HCT116 (cell line): ENCODE data around the gene TMF1. TPM values are rescaled to one million over a fixed set of nuclear protein-coding genes. Genes with fewer than 3 reads are reported as not detected.

Experiments
- ATAC-seq: fragments of 200-7000 bp; cut with Tn5 transposase; 2 replicates; pipeline ENCODE4 v1.9.1; 2020; ENCODE audit warnings: mild to moderate bottlenecking, moderate library complexity
- BruUV-seq: library from RNA; stranded (reverse); fragments of 400-500 nt; replicated peaks from 2 replicates; lab custom pipeline; 2021; lab: Mats Ljungman, UMichigan
- CTCF ChIA-PET: fragments of 300-600 bp; sonication (Branson Sonifier 250); formaldehyde crosslinking; loops from one replicate; lab custom pipeline; 2021; ENCODE audit warnings: antibody characterized with exemption; lab: Charles Lee
- POLR2A ChIA-PET: fragments of 300-600, 350-600 bp; sonication (Branson Sonifier 250); formaldehyde crosslinking; loops from one replicate; lab custom pipeline; 2021; ENCODE audit warnings: antibody characterized with exemption; lab: Charles Lee
- RAD21 ChIA-PET, 2 experiments: fragments of 300-600 bp; sonication (Branson Sonifier 250); formaldehyde crosslinking; loops; one replicate each; lab custom pipeline; 2023; ENCODE audit warnings: low total read pairs in 2 of 2; ENCODE audit not compliant: uncharacterized antibody in 2 of 2, unreplicated experiment in 2 of 2, low non-redundant PET in 1 of 2; lab: Charles Lee
- DNase-seq: peaks from one replicate; pipeline ENCODE4 v3.0.0-alpha.2; 2010; ENCODE audit warnings: low read depth, low spot score
- H2AFZ ChIP-seq: fragments of 200-600 bp; shearing (Covaris generic), sonication (generic); 2 replicates; pipeline ENCODE4 v1.6.1; 2017; ENCODE audit warnings: low read depth, mixed run types, mixed read lengths, antibody characterized with exemption, low read length; ENCODE audit not compliant: poor library complexity, severe bottlenecking
- H3K27ac ChIP-seq: 2 replicates; pipeline ENCODE4 v1.5.1; 2012; ENCODE audit warnings: low read depth, low read length
- H3K27me3 ChIP-seq: fragments of 200-600 bp; sonication (generic); 2 replicates; pipeline ENCODE4 v1.6.1; 2016; ENCODE audit warnings: mixed run types, low read length, mixed read lengths; ENCODE audit not compliant: insufficient read depth
- H3K36me3 ChIP-seq, 2 experiments: fragments of 200-500 bp in 1 of 2; fragments of 200-600 bp in 1 of 2; sonication (Bioruptor generic) in 1 of 2; sonication (generic) in 1 of 2; 2 replicates each; pipeline versions ENCODE4 v1.5.1 to v1.6.1; 2014 to 2016; ENCODE audit warnings: low read length in 2 of 2, inconsistent platforms in 1 of 2, mixed read lengths in 1 of 2, mixed run types in 1 of 2; ENCODE audit not compliant: insufficient read depth in 2 of 2, control insufficient read depth in 1 of 2
- H3K4me1 ChIP-seq, 2 experiments: fragments of 200-600 bp in 1 of 2; sonication (generic) in 1 of 2; 2 replicates each; pipeline versions ENCODE4 v1.5.1 to v1.6.1; 2012 to 2017; ENCODE audit warnings: low read length in 2 of 2, inconsistent platforms in 1 of 2, mild to moderate bottlenecking in 1 of 2, mixed read lengths in 1 of 2, mixed run types in 1 of 2, moderate library complexity in 1 of 2; ENCODE audit not compliant: insufficient read depth in 2 of 2, control insufficient read depth in 1 of 2
- H3K4me2 ChIP-seq: fragments of 200-600 bp; sonication (generic); 2 replicates; pipeline ENCODE4 v1.6.1; 2017; ENCODE audit warnings: mixed run types, low read length, mixed read lengths
- H3K4me3 ChIP-seq, 2 experiments: fragments of 200-600 bp in 1 of 2; sonication (generic) in 1 of 2; replicated peaks in 1 of 2; 2 replicates each; pipeline ENCODE4 v1.5.1; 2011 to 2016; ENCODE audit warnings: low read length in 2 of 2, control low read depth in 1 of 2, low read depth in 1 of 2, mild to moderate bottlenecking in 1 of 2, mixed read lengths in 1 of 2, mixed run types in 1 of 2
- H3K79me2 ChIP-seq: fragments of 200-600 bp; sonication (generic); 2 replicates; pipeline ENCODE4 v1.6.1; 2017; ENCODE audit warnings: mild to moderate bottlenecking, mixed run types, low read length, moderate library complexity, mixed read lengths; ENCODE audit not compliant: insufficient read depth
- H3K9ac ChIP-seq: fragments of 200-600 bp; sonication (generic); 2 replicates; pipeline ENCODE4 v1.6.1; 2016; ENCODE audit warnings: low read length, mixed read lengths
- H3K9me2 ChIP-seq: fragments of 200-600 bp; sonication (generic), shearing (Covaris generic); 2 replicates; pipeline ENCODE4 v1.6.1; 2017; ENCODE audit warnings: mixed run types, mild to moderate bottlenecking, moderate library complexity; ENCODE audit not compliant: insufficient read depth
- H3K9me3 ChIP-seq, 2 experiments: fragments of 200-500 bp in 1 of 2; fragments of 200-600 bp in 1 of 2; sonication (Bioruptor generic) in 1 of 2; sonication (generic) in 1 of 2; 2 replicates each; pipeline ENCODE4 v1.6.1; 2014 to 2017; ENCODE audit warnings: low read length in 2 of 2, mixed read lengths in 2 of 2, inconsistent platforms in 1 of 2, low read depth in 1 of 2, mild to moderate bottlenecking in 1 of 2, mixed run types in 1 of 2, moderate library complexity in 1 of 2; ENCODE audit not compliant: control insufficient read depth in 1 of 2, insufficient read depth in 1 of 2
- H4K20me1 ChIP-seq: fragments of 200-600 bp; sonication (generic), shearing (Covaris generic); 2 replicates; pipeline ENCODE4 v1.6.1; 2017; ENCODE audit warnings: mixed run types, mild to moderate bottlenecking, moderate library complexity; ENCODE audit not compliant: insufficient read depth
- CEBPB ChIP-seq: IDR thresholded peaks from 2 replicates; pipeline ENCODE4 v1.6.1; 2012; ENCODE audit warnings: low read depth
- EGR1 ChIP-seq: IDR thresholded peaks from 2 replicates; pipeline ENCODE4 v1.6.1; 2012; ENCODE audit warnings: low read depth
- ELF1 ChIP-seq: IDR thresholded peaks from 2 replicates; pipeline ENCODE4 v1.6.1; 2012; ENCODE audit warnings: low read depth, borderline replicate concordance
- EZH2 ChIP-seq: fragments of 200-600 bp; sonication (generic); IDR thresholded peaks from 2 replicates; pipeline ENCODE4 v1.6.1; 2017; ENCODE audit warnings: antibody characterized with exemption, mixed run types
- EZH2phosphoT487 ChIP-seq: fragments of 200-600 bp; IDR thresholded peaks from 2 replicates; pipeline ENCODE4 v1.6.1; 2018; ENCODE audit warnings: antibody characterized with exemption, borderline replicate concordance
- POLR2AphosphoS5 ChIP-seq: IDR thresholded peaks from 2 replicates; pipeline ENCODE4 v1.6.1; 2011; ENCODE audit warnings: mild to moderate bottlenecking, low read depth, low read length, moderate library complexity
- SP1 ChIP-seq: IDR thresholded peaks from 2 replicates; pipeline ENCODE4 v1.6.1; 2012; ENCODE audit warnings: low read depth
- TCF7L2 ChIP-seq: IDR thresholded peaks from 2 replicates; pipeline ENCODE4 v1.7.0; 2011; ENCODE audit warnings: borderline replicate concordance, inconsistent platforms; ENCODE audit not compliant: insufficient read depth, insufficient read length; ENCODE audit errors: extremely low read depth
- YY1 ChIP-seq: IDR thresholded peaks from 2 replicates; pipeline ENCODE4 v1.6.1; 2011; ENCODE audit warnings: low read length, low read depth, moderate library complexity, mild to moderate bottlenecking; ENCODE audit not compliant: insufficient replicate concordance; ENCODE audit errors: extremely low read depth
- ZFX ChIP-seq: fragments of 450-650 bp; IDR thresholded peaks from 2 replicates; pipeline ENCODE4 v1.6.1; 2017
- ZNF274 ChIP-seq: fragments of 200-500 bp; sonication (Bioruptor generic); IDR thresholded peaks from 2 replicates; pipeline ENCODE4 v1.6.1; 2014; ENCODE audit warnings: mild to moderate bottlenecking, low read depth, low read length, inconsistent platforms
- intact Hi-C: fragments of 100-400 bp; cut with micrococcal nuclease; formaldehyde crosslinking; loops from 2 replicates; pipeline ENCODE4 v1.10.0; 2022
- total RNA-seq: library from RNA; stranded (reverse); gene quantifications from one replicate; pipeline ENCODE4 v1.2.1, GENCODE V29; 2021; ENCODE audit not compliant: unreplicated experiment
- TF ChIP-seq, protein P1 (sequence below): IDR thresholded peaks from 2 replicates; pipeline ENCODE4 v1.6.1; 2012
- TF ChIP-seq, protein P2 (sequence below): IDR thresholded peaks from 2 replicates; pipeline ENCODE4 v1.6.1; 2012; ENCODE audit warnings: low read depth
- TF ChIP-seq, protein P3 (sequence below), 3 experiments: fragments of 200-600 bp in 1 of 3; sonication (generic) in 1 of 3; IDR thresholded peaks in 2 of 3; conservative IDR thresholded peaks in 1 of 3; 2 replicates each; pipeline ENCODE4 v1.5.1; 2012 to 2017; ENCODE audit warnings: low read depth in 2 of 3, low read length in 2 of 3, antibody characterized with exemption in 1 of 3, borderline replicate concordance in 1 of 3, control low read depth in 1 of 3, mild to moderate bottlenecking in 1 of 3, mixed read lengths in 1 of 3, mixed run types in 1 of 3, moderate library complexity in 1 of 3; ENCODE audit not compliant: insufficient read depth in 1 of 3

The TMF1 gene
- total RNA-seq, 1 experiment from 2014 or later: 27.3 TPM

DNA sequence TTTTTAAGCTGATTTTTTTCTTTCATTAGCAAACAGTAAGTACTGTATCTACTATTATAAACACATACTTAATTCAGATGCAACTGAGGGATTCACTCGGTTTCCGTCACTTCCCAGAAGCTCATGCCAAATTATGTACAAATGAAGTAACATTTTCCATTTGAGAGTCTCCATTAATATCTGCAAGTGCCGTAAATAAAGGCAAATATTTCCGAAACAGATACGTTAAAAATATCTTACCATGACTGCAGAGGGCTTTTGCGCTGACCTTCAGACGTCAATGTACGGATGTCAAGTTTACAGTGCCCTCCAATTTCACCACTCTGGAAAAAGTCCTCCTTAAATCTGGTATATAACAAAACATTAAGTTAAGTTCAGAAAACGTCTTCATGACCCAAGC lies 48.0 kb downstream of the TMF1 start:
- CTCF ChIA-PET: interaction anchor here (1.0 kb wide), 1 partner anchor 9 kb away, joined by 3 read pairs; the partner anchor contains the start of gene EOGT
- no peaks in the 10 kb centered on the region for H3K79me2 ChIP-seq
- RAD21 ChIA-PET: no interaction called here
- ATAC-seq (no peak), DNase-seq (no peak)
- POLR2A ChIA-PET: no interaction called here
- no peak overlapping the region for H3K4me3 ChIP-seq
- no peak overlapping the region for H3K9ac ChIP-seq
- no TSS peak for BruUV-seq
- H3K9me2 ChIP-seq: no peaks in the 10 kb centered on the region
- no peak overlapping the region for H2AFZ ChIP-seq
- H4K20me1 ChIP-seq: no peaks in the 10 kb centered on the region
- no peak overlapping the region for H3K27ac ChIP-seq
- no peak for TF ChIP-seq YY1
- no peak for TF ChIP-seq EZH2
- TF ChIP-seq CEBPB: no peak
- TF ChIP-seq, protein P1, sequence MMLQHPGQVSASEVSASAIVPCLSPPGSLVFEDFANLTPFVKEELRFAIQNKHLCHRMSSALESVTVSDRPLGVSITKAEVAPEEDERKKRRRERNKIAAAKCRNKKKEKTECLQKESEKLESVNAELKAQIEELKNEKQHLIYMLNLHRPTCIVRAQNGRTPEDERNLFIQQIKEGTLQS: no peak
- no peak for TF ChIP-seq SP1
- H3K9me3 ChIP-seq: no peaks in the 10 kb centered on the region
- no peaks in the 10 kb centered on the region for H3K27me3 ChIP-seq
- intact Hi-C loops: no loop called here
- H3K36me3 ChIP-seq: peaks cover 10 to 24% of the 10 kb centered on the region in 2 experiments; a peak in 3 of 4 replicates
- H3K4me1 ChIP-seq: no peaks in the 10 kb centered on the region
- no peak overlapping the region for H3K4me2 ChIP-seq

DNA sequence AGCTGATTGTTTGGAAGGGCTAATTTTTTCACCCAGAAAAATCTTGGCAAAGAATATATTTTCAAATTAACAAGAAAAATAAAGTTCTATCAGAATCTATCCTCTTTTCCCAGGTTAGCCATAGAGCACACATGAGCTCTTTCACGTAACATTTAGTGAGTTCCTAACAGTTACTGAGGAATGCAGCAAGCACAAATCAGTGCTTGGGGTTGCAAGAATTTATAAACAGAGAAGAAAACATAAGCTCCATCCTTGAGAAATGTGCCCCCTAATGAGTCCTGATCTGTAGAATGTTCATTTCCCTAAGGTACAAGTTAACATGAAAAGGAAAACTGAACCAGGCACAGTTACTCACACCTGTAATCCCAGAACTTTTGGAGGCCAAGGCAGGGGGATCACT lies 52.5 kb downstream of the TMF1 start:
- H3K4me2 ChIP-seq: no peak overlapping the region
- ChIA-PET RAD21 (no interaction called here), CTCF (no interaction called here), POLR2A (no interaction called here)
- H3K9ac ChIP-seq: no peak overlapping the region
- no TSS peak for BruUV-seq
- no peak overlapping the region for H3K27ac ChIP-seq
- no peaks in the 10 kb centered on the region for H4K20me1 ChIP-seq
- ATAC-seq (no peak), DNase-seq (no peak)
- H3K9me2 ChIP-seq: no peaks in the 10 kb centered on the region
- no peaks in the 10 kb centered on the region for H3K9me3 ChIP-seq
- H3K36me3 ChIP-seq: peaks cover 11 to 12% of the 10 kb centered on the region in 2 experiments
- no peak overlapping the region for H3K4me3 ChIP-seq
- intact Hi-C loops: no loop called here
- H3K79me2 ChIP-seq: no peaks in the 10 kb centered on the region
- no peak overlapping the region for H2AFZ ChIP-seq
- no peaks in the 10 kb centered on the region for H3K27me3 ChIP-seq
- H3K4me1 ChIP-seq: no peaks in the 10 kb centered on the region
- TF ChIP-seq YY1 (no peak), EZH2 (no peak), ZFX (no peak), EZH2phosphoT487 (no peak), POLR2AphosphoS5 (no peak), CEBPB (no peak), EGR1 (no peak), ZNF274 (no peak), ELF1 (no peak), TCF7L2 (no peak)
- TF ChIP-seq, protein P1: no peak
- TF ChIP-seq, protein P2, sequence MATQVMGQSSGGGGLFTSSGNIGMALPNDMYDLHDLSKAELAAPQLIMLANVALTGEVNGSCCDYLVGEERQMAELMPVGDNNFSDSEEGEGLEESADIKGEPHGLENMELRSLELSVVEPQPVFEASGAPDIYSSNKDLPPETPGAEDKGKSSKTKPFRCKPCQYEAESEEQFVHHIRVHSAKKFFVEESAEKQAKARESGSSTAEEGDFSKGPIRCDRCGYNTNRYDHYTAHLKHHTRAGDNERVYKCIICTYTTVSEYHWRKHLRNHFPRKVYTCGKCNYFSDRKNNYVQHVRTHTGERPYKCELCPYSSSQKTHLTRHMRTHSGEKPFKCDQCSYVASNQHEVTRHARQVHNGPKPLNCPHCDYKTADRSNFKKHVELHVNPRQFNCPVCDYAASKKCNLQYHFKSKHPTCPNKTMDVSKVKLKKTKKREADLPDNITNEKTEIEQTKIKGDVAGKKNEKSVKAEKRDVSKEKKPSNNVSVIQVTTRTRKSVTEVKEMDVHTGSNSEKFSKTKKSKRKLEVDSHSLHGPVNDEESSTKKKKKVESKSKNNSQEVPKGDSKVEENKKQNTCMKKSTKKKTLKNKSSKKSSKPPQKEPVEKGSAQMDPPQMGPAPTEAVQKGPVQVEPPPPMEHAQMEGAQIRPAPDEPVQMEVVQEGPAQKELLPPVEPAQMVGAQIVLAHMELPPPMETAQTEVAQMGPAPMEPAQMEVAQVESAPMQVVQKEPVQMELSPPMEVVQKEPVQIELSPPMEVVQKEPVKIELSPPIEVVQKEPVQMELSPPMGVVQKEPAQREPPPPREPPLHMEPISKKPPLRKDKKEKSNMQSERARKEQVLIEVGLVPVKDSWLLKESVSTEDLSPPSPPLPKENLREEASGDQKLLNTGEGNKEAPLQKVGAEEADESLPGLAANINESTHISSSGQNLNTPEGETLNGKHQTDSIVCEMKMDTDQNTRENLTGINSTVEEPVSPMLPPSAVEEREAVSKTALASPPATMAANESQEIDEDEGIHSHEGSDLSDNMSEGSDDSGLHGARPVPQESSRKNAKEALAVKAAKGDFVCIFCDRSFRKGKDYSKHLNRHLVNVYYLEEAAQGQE: no peak
- TF ChIP-seq, protein P3, sequence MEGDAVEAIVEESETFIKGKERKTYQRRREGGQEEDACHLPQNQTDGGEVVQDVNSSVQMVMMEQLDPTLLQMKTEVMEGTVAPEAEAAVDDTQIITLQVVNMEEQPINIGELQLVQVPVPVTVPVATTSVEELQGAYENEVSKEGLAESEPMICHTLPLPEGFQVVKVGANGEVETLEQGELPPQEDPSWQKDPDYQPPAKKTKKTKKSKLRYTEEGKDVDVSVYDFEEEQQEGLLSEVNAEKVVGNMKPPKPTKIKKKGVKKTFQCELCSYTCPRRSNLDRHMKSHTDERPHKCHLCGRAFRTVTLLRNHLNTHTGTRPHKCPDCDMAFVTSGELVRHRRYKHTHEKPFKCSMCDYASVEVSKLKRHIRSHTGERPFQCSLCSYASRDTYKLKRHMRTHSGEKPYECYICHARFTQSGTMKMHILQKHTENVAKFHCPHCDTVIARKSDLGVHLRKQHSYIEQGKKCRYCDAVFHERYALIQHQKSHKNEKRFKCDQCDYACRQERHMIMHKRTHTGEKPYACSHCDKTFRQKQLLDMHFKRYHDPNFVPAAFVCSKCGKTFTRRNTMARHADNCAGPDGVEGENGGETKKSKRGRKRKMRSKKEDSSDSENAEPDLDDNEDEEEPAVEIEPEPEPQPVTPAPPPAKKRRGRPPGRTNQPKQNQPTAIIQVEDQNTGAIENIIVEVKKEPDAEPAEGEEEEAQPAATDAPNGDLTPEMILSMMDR (IDR thresholded peaks at IDR 0.05 in 2 of 3, conservative IDR thresholded peaks at IDR 0.05 in 1 of 3; ENCODE audit: borderline replicate concordance in 1 of 3, insufficient read depth in 1 of 3, low read depth in 2 of 3, low read length in 2 of 3): no peak
